HUDEP-2 (cell line): ENCODE measurements around the gene VTI1A.

ENCODE experiments used
- DNase-seq, 76 experiments: peaks; one replicate each; lab custom pipeline; 2025; ENCODE audit not compliant: unreplicated experiment in 76 of 76; lab: John Stamatoyannopoulos, UW

The VTI1A gene

GRCh38 chr10:112820320-112820719, 373.3 kb downstream of the VTI1A start:
- DNase-seq, result no peak

DNA sequence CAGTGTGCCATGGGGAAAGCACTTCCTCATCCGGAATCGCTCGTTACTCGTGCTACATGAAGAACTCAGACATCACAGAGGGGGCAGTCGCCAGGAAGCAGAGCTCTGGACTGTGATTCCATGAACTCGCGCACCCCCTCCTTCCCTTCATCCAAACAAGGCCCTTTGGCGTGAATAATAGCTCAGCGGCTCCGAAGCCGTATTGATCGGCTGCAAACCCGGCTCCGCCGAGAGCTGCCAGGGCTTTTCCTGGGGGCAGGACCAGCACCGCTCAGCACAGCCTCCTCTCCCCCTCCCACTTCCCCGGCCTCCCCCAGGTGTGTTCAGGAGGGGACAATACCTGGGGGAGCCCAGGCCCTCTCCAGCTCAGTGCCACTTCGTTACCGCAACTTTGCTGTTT, 374.0 kb downstream of the VTI1A start:
- no peak for DNase-seq

DNA sequence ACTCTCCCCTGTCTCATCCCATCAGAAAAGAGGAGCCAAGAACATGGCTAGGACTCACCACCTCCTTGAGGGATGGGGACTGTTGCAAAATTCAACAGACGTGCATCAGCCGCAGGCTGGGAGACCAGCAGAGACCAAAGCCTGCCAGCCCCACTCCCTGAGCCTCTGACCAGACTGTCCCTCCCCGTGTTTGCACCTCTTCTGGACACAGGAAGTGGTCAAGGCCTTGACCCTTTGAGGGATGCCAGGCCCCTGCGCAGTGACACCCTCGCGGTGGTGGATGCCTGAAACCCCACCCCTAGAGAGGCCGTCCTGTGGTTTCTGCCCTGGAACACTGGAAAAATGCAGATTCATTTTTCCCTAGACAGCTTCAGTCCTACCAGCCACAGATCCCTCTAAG, 374.6 kb downstream of the VTI1A start:
- no peak for DNase-seq

DNA sequence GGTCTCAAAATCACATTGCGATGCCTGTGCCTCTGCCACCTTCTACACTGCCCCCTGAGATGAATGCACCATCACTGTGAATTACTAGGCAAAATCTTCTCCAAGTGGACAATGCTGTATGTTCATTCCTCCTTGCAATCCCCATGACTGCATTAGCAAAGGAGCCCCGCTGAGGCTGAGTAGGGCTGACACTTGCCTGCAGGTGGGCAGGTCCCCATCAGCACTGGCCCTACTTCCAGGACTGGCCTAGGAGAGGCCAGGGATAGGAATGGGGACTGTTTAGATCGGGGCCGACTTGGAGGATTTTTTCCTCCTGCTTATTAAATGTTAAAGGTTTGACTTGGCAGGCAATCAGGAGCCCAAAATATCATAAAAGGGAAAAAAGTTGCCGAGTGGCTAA, 376.0 kb downstream of the VTI1A start:
- DNase-seq, result no peak

GRCh38 chr10:112823604-112824003, 376.6 kb downstream of the VTI1A start:
- DNase-seq, result peak in 4 of 76 experiments; percentile 13 to 45 (median 28)

- no peak for DNase-seq
Measured at GRCh38 chr10:112826018-112826697, 379.1 kb downstream of the VTI1A start.

GRCh38 chr10:112827086-112827485, 380.1 kb downstream of the VTI1A start:
- no peak for DNase-seq

GRCh38 chr10:112827951-112828350, 380.9 kb downstream of the VTI1A start:
- DNase-seq, result no peak

DNA sequence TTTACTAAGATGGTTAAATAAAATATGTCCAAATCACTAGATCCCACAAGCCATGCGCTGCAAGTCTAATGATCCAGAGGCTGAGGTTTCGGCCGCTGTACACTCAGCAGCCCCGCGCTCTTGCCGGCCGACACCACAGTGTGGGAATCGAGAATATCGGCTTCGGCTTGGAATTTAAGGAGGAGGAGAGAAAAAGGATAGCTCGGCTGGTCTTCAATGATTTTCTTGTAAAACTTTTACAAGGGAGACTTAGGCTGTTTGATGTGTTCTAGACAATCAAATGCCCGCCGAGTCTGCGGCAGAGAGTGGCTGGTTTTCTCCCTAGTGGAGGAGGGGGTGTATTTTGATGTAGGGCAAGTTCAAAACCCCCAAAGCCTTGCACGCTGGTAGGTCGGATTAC, 384.8 kb downstream of the VTI1A start:
- no peak for DNase-seq

GRCh38 chr10:112832361-112832878, 385.4 kb downstream of the VTI1A start:
- DNase-seq, result no peak

DNA sequence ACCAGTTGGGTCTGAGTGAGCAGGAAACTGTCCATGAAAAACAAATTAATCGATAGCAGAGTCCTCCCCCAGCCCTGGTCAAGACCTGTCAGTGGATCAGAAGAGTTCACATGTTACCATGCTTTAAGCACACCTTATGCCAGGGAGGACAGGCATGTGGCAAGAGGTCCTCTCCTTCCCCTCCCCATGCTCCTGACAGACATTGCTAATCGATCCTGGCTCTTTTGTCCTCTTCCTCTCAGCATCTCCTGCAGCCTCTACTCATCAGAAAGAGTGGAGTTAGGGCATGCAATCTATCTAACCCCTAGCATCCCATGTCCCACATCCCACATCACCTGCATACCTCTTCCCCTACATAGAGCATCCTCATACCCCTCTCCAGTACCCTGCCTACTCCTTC, 385.9 kb downstream of the VTI1A start:
- DNase-seq, result no peak

DNA sequence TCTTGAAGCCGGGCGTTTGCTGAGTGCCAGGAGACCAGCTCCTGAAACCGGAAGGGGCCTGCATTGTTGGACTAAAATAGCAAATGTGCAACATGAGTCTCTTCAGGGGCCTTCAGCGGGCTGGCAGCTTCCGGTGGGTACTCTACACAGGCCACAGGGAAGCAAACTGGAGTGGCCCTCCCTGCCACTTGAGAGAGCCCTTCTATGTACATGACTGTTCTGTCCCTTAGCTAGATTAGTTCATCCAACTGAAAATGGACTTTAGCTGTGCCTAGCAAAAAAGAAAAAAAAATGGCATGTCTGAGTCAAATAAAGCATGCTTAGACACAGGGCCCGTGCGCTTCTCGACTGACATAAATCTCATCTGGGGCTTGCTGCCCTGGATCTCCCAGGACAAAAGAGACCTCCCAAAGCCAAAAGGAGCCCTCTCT, 387.8 kb downstream of the VTI1A start:
- DNase-seq, result no peak

DNA sequence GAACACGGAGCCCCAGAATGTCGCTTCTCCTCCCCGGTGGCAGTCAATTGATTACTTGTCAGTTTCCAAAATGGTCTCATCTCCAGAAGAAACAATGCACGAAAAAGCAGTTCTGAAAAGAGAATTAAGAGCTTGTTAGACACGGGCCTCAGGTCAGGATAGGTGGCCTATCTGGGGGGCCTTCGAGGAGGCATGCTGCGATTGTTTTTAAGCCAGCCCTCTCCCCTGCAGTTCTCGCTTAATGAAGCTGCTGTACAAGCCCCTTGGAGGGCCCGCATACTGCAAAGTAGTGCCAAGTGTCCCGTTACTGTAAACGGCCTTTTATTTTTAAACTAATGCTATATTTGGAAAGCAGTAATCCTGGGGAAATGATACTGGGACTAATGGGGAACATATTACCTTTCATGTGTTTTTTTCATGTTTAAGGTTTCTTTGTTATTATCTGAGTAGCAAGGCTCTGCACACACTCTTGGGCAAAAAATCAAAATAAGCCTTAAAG, 388.3 kb downstream of the VTI1A start:
- DNase-seq, result no peak

GRCh38 chr10:112835944-112836451, 389.0 kb downstream of the VTI1A start:
- no peak for DNase-seq

DNA sequence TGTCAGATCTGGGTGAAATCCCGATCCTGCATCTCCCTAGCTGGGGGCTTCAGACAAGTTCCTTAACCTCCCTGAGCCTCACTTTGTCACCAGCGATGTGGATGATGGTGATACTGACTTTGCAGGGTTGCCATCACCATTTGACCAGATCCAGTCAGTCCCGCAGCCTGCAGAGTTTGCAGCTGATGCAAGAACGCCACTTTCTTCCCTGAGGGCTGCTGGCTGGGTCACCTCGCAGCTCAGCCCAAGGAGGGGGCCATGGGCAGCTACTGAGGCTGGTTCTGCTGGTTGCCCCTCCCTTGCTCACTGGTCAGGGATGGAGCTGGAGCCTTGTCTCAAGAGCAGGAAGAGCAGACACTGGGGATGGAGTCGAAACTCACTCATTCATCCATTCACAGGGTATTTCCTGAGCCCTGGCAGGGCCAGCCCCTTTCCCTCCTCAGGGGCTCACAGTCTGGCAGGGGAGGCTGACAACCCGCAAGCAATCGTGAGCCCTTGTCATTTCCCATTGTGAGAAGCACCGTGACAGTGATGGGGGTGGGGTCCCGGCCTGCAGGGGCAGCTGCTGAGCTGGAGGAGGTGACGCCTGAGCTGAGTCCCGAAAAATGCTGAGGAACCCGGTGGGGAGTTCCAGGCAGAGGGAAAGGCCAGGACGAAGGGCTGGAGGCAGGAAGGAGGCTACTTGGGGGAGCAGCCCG, 391.9 kb downstream of the VTI1A start:
- no peak for DNase-seq

DNA sequence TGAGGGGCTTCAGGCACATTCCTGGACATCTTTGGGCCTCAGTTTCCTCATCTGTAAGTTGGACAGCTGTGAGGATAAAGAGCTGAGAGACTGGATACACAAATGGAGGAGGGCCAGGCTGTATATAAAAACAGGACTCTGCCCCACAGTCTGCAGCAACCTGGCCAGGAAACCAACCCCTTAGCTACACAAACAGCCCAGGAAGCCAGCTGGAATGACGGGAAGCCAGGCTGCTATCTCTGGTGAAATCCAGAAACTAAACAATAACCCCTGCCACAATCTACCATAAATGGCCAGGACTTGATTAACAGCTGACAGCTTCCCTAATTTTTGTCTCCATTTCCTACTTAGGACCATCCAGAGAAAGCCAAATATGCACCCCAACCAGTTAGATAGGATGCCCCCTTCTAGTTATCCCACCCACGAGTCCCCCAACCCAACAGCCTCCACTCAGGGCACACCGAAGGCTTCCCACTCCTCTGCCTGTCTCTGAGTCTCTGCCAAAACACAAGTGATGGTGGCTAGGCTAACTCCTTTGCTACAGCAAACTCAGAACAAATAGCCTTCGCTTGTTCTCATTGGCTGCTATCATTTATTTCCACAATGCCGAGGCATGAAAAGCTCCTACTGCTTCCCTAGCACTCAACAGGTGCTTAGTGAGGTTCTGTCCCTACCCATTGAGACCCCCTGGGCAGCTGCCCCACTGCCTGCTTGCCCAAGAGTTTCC, 393.1 kb downstream of the VTI1A start:
- no peak for DNase-seq

- no peak for DNase-seq
Measured at GRCh38 chr10:112841549-112841948, 394.5 kb downstream of the VTI1A start.

- DNase-seq, result no peak
Measured at GRCh38 chr10:112842832-112843360, 395.9 kb downstream of the VTI1A start.

DNA sequence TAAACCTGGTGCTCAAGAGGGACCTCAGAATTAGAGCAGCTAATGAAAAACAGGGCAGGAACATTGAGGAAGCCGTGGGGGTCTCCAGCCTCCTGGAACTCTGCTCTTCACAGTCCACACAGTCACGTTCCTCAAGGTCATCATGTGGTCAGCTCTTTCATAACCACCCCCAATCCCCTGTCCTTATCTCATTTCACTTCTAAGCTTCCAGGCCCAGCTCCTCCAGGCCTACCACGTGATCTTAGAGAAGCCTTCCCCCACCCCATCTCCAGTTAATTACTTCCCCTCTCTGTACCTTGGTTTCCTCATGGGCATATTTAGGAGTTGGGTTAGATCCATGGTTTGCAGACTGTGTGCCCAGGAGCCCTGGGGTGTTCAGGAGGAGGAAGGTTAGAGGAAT, 396.6 kb downstream of the VTI1A start:
- peak in 4 of 76 experiments; percentile 3 to 15 (median 8) for DNase-seq

- DNase-seq, result no peak
Measured at GRCh38 chr10:112844681-112845544, 397.9 kb downstream of the VTI1A start.
